H1 (cell line): ENCODE results near the gene CALML4. TPM values are rescaled to one million over a fixed set of nuclear protein-coding genes. Genes with fewer than 3 reads are reported as not detected.

Experiments
- CTCF ChIA-PET: fragments of 300-600 bp; sonication (Branson Sonifier 250); formaldehyde crosslinking; loops from one replicate; lab custom pipeline; 2021; ENCODE audit not compliant: partially characterized antibody; lab: Charles Lee
- POLR2A ChIA-PET: fragments of 300-600 bp; sonication (Branson Sonifier 250); formaldehyde crosslinking; loops from one replicate; lab custom pipeline; 2021; ENCODE audit warnings: inconsistent platforms; ENCODE audit not compliant: partially characterized antibody; lab: Charles Lee
- DNase-seq, 2 experiments: peaks; one replicate each; pipeline versions ENCODE4 v3.0.0 to v3.0.0-alpha.2; 2010 to 2022; ENCODE audit warnings: low spot score in 2 of 2, low read depth in 1 of 2, mixed read lengths in 1 of 2
- FAIRE-seq: peaks from 2 replicates; lab custom pipeline; 2011; peaks lifted over from hg19 to GRCh38; lab: Jason Lieb, UNC
- H2AFZ ChIP-seq: 2 replicates; pipeline ENCODE4 v1.8.1; 2012; ENCODE audit warnings: low read length, inconsistent platforms
- H2AK5ac ChIP-seq: 2 replicates; pipeline ENCODE4 v1.6.1; 2013; ENCODE audit warnings: low read depth, low read length
- H2BK120ac ChIP-seq: replicated peaks from 2 replicates; pipeline ENCODE3; 2013; ENCODE audit warnings: low read depth, low read length, inconsistent platforms
- H2BK12ac ChIP-seq: 2 replicates; pipeline ENCODE4 v1.6.1; 2013; ENCODE audit warnings: low read depth, low read length
- H2BK15ac ChIP-seq: 2 replicates; pipeline ENCODE4 v1.6.1; 2013; ENCODE audit warnings: low read length
- H2BK20ac ChIP-seq: 2 replicates; pipeline ENCODE4 v1.6.1; 2013; ENCODE audit warnings: low read length
- H2BK5ac ChIP-seq: 2 replicates; pipeline ENCODE4 v1.6.1; 2013; ENCODE audit warnings: low read depth, low read length
- H3K14ac ChIP-seq: 2 replicates; pipeline ENCODE4 v1.6.1; 2013; ENCODE audit warnings: inconsistent platforms; ENCODE audit not compliant: insufficient read length
- H3K18ac ChIP-seq: 2 replicates; pipeline ENCODE4 v1.6.1; 2013; ENCODE audit warnings: low read length; ENCODE audit errors: extremely low read depth
- H3K23ac ChIP-seq: 2 replicates; pipeline ENCODE4 v1.6.1; 2013; ENCODE audit warnings: inconsistent platforms; ENCODE audit not compliant: insufficient read length
- H3K23me2 ChIP-seq: 2 replicates; pipeline ENCODE4 v1.6.1; 2013; ENCODE audit warnings: low read depth, low read length
- H3K27ac ChIP-seq: 2 replicates; pipeline ENCODE4 v1.6.1; 2011; ENCODE audit warnings: low read depth, low read length, inconsistent platforms
- H3K27me3 ChIP-seq, 4 experiments: replicated peaks in 1 of 4; 1 replicate in 1 of 4; 2 replicates in 3 of 4; pipeline versions ENCODE4 v1.6.1 to v1.8.1; 2011 to 2013; ENCODE audit warnings: low read length in 3 of 4, mild to moderate bottlenecking in 3 of 4, inconsistent platforms in 2 of 4, mixed read lengths in 2 of 4, moderate library complexity in 1 of 4; ENCODE audit not compliant: control insufficient read depth in 3 of 4, insufficient read depth in 3 of 4; ENCODE audit errors: extremely low read depth in 1 of 4
- H3K36me3 ChIP-seq, 4 experiments: 2 replicates each; pipeline versions ENCODE4 v1.6.1 to v1.8.1; 2011 to 2013; ENCODE audit warnings: mild to moderate bottlenecking in 4 of 4, low read length in 3 of 4, moderate library complexity in 2 of 4, control low read depth in 1 of 4, inconsistent platforms in 1 of 4; ENCODE audit not compliant: insufficient read depth in 4 of 4, control insufficient read depth in 2 of 4
- H3K4ac ChIP-seq: replicated peaks from 2 replicates; pipeline ENCODE3; 2013; ENCODE audit warnings: low read length, low read depth, mixed read lengths, inconsistent platforms; ENCODE audit not compliant: insufficient read length
- H3K4me1 ChIP-seq, 4 experiments: replicated peaks in 1 of 4; 1 replicate in 1 of 4; 2 replicates in 3 of 4; pipeline versions ENCODE4 v1.6.1 to v1.8.1; 2011 to 2013; ENCODE audit warnings: low read length in 3 of 4, inconsistent platforms in 2 of 4, mixed read lengths in 1 of 4; ENCODE audit not compliant: insufficient read depth in 4 of 4, control insufficient read depth in 3 of 4
- H3K4me2 ChIP-seq, 2 experiments: 2 replicates each; pipeline versions ENCODE4 v1.6.1 to v1.8.1; 2011 to 2013; ENCODE audit warnings: low read depth in 2 of 2, low read length in 2 of 2, control low read depth in 1 of 2, inconsistent platforms in 1 of 2, mild to moderate bottlenecking in 1 of 2; ENCODE audit not compliant: insufficient read depth in 1 of 2
- H3K4me3 ChIP-seq, 4 experiments: fragments of 200-600, 300-600 bp in 1 of 4; sonication (generic), shearing (Covaris generic), sonication (Bioruptor Twin) in 1 of 4; 2 replicates each; pipeline versions ENCODE4 v1.5.1 to v1.8.1; 2011 to 2016; ENCODE audit warnings: low read length in 4 of 4, low read depth in 3 of 4, control low read depth in 2 of 4, inconsistent platforms in 2 of 4, mild to moderate bottlenecking in 2 of 4, mixed read lengths in 1 of 4, moderate library complexity in 1 of 4; ENCODE audit not compliant: insufficient read depth in 2 of 4; ENCODE audit errors: extremely low read depth in 1 of 4
- H3K56ac ChIP-seq: replicated peaks from 2 replicates; pipeline ENCODE3; 2013; ENCODE audit warnings: low read depth, mild to moderate bottlenecking, mixed read lengths, low read length, inconsistent platforms; ENCODE audit not compliant: insufficient read length
- H3K79me1 ChIP-seq: 2 replicates; pipeline ENCODE4 v1.6.1; 2013; ENCODE audit warnings: low read depth, low read length, control low read depth
- H3K79me2 ChIP-seq, 2 experiments: 2 replicates each; pipeline versions ENCODE4 v1.6.1 to v1.8.1; 2012 to 2013; ENCODE audit warnings: low read length in 2 of 2, mild to moderate bottlenecking in 2 of 2, inconsistent platforms in 1 of 2; ENCODE audit not compliant: insufficient read depth in 2 of 2, control insufficient read depth in 1 of 2
- H3K9ac ChIP-seq, 4 experiments: replicated peaks in 1 of 4; 1 replicate in 1 of 4; 2 replicates in 3 of 4; pipeline versions ENCODE4 v1.6.1 to v1.8.1; 2011 to 2013; ENCODE audit warnings: low read depth in 3 of 4, low read length in 3 of 4, control low read depth in 2 of 4, mild to moderate bottlenecking in 2 of 4, moderate library complexity in 2 of 4, inconsistent platforms in 1 of 4; ENCODE audit errors: extremely low read depth in 1 of 4
- H3K9me3 ChIP-seq, 2 experiments: 2 replicates each; pipeline versions ENCODE4 v1.6.1 to v1.8.1; 2012 to 2013; ENCODE audit warnings: mild to moderate bottlenecking in 2 of 2, moderate library complexity in 2 of 2, control low read depth in 1 of 2, inconsistent platforms in 1 of 2, low read depth in 1 of 2, low read length in 1 of 2, mixed read lengths in 1 of 2; ENCODE audit not compliant: insufficient read depth in 2 of 2
- H4K20me1 ChIP-seq, 2 experiments: replicated peaks in 1 of 2; 2 replicates each; pipeline versions ENCODE3 to v1.8.1; 2011 to 2013; ENCODE audit warnings: inconsistent platforms in 2 of 2, low read length in 2 of 2, mild to moderate bottlenecking in 1 of 2; ENCODE audit not compliant: insufficient read depth in 2 of 2, control insufficient read depth in 1 of 2
- H4K5ac ChIP-seq: 2 replicates; pipeline ENCODE4 v1.6.1; 2013; ENCODE audit warnings: low read length, low read depth, mixed read lengths, inconsistent platforms; ENCODE audit not compliant: insufficient read length
- H4K8ac ChIP-seq: 2 replicates; pipeline ENCODE4 v1.8.0; 2013; ENCODE audit warnings: mild to moderate bottlenecking, moderate library complexity, low read length, inconsistent platforms; ENCODE audit not compliant: insufficient read depth; ENCODE audit errors: extremely low read depth
- H4K91ac ChIP-seq: replicated peaks from 2 replicates; pipeline ENCODE3; 2013; ENCODE audit warnings: low read length, mixed read lengths, inconsistent platforms; ENCODE audit not compliant: insufficient read length
- CBX8 ChIP-seq: fragments of 300-800, 300-1000 bp; sonication (generic); IDR thresholded peaks from 2 replicates; pipeline ENCODE4 v1.7.1; 2016; ENCODE audit warnings: low read depth, low read length, borderline replicate concordance
- WGBS, 2 experiments: shearing (Covaris generic) in 1 of 2; methylation state at CpG; one replicate each; pipeline versions ENCODE4 v1.1.6 to v1.1.7; 2013 to 2015; ENCODE audit warnings: low lambda C conversion rate in 2 of 2, mixed read lengths in 2 of 2, inconsistent platforms in 1 of 2, low coverage in 1 of 2, missing lambda C conversion rate in 1 of 2; ENCODE audit not compliant: insufficient replicate concordance in 2 of 2, insufficient coverage in 1 of 2, insufficient read length in 1 of 2; ENCODE audit errors: extremely low coverage in 1 of 2, missing lambda C conversion rate in 1 of 2; 5-methylcytosine and 5-hydroxymethylcytosine counted together
- polyA plus RNA-seq, 7 experiments: library from polyadenylated mRNA; depleted of rRNA in 3 of 7; stranded (reverse) in 5 of 7; unstranded in 2 of 7; fragments of >200 nt in 5 of 7; fragments of 200-250 nt in 2 of 7; gene quantifications; 1 replicate in 5 of 7; 2 replicates in 1 of 7; 4 replicates in 1 of 7; pipeline versions ENCODE4 v1.2.1 to v1.2.3, GENCODE V29; 2011 to 2013; ENCODE audit warnings: missing spikeins in 2 of 7, mixed read lengths in 2 of 7
- total RNA-seq: library from RNA; stranded (reverse); fragmentation: NEBNext Ultra II Directional; extraction: Animal tissue kit (Norgen Biotek cat#: 25700); gene quantifications from 2 replicates; pipeline ENCODE4 v1.2.1, GENCODE V29; 2021

Gene CALML4
- total and polyA plus RNA-seq, 2 of the 8 experiments (the other 6 are each of a cell fraction or from before 2014, with no cell fraction given) = 3.8 to 12.5 TPM

GRCh38 chr15:68197170-68197492 is 8.0 kb downstream of the CALML4 start:
- Histone ChIP-seq H2BK20ac (no peak overlapping the region), H3K4me3 (no peak overlapping the region), H2BK120ac (no peak overlapping the region), H2AK5ac (no peak overlapping the region), H4K20me1 (peaks cover 12 to 18% of the 10 kb centered on the region in 2 experiments), H3K56ac (no peak overlapping the region), H3K14ac (no peak overlapping the region), H4K8ac (no peak overlapping the region), H4K5ac (no peak overlapping the region), H3K27ac (no peak overlapping the region), H2BK15ac (no peak overlapping the region), H3K18ac (no peak overlapping the region), H3K4me2 (no peak overlapping the region), H4K91ac (no peak overlapping the region), H3K27me3 (no peaks in the 10 kb centered on the region), H3K9ac (no peak overlapping the region), H2AFZ (no peak overlapping the region), H3K36me3 (peaks cover 0 to 14% (median 10%) of the 10 kb centered on the region in 4 experiments; a peak in 4 of 8 replicates), H3K23ac (no peak overlapping the region), H3K4ac (no peak overlapping the region), H2BK12ac (no peak overlapping the region), H3K79me2 (no peaks in the 10 kb centered on the region), H3K4me1 (peaks cover 0 to 16% (median 11%) of the 10 kb centered on the region in 4 experiments; a peak in 6 of 7 replicates), H3K23me2 (no peaks in the 10 kb centered on the region), H2BK5ac (no peak overlapping the region), H3K79me1 (no peaks in the 10 kb centered on the region; the same call in 1 of the 2 replicates), H3K9me3 (no peaks in the 10 kb centered on the region)
- ChIA-PET POLR2A (interaction anchor here (2.3 to 4.6 kb wide), 3 partner anchors 9 to 31 kb away, joined by 5 to 20 read pairs (median 19); partner anchors contain the start of gene CALML4), CTCF (interaction anchor here (0.8 to 11.6 kb wide), 6 partner anchors 8 to 356 kb away, joined by 3 to 101 read pairs (median 4); partner anchors contain the start of gene CALML4)
- no peak for DNase-seq
- TF ChIP-seq CBX8 = no peak
- 96% methylated on average over 8 of the region's 8 CpGs; no CpG with 5 or more reads in 1 of the 2 experiments for WGBS, 2 experiments
- no peak for FAIRE-seq
